OCI-M2 (cell line): ENCODE data around the gene CALML3.

Experiments used
- DNase-seq: peaks from one replicate; lab custom pipeline; 2025; ENCODE audit not compliant: unreplicated experiment; lab: John Stamatoyannopoulos, UW

Gene CALML3

GRCh38 chr10:5506246-5506645 lies 18.5 kb upstream of the CALML3 start:
- DNase-seq = no peak

GRCh38 chr10:5506751-5507648 lies 17.8 kb upstream of the CALML3 start:
- DNase-seq = no peak

- DNase-seq = no peak
Measured at GRCh38 chr10:5507649-5508131, 17.1 kb upstream of the CALML3 start.

- no peak for DNase-seq
Measured at GRCh38 chr10:5508161-5508604, 16.6 kb upstream of the CALML3 start.

- no peak for DNase-seq
Measured at GRCh38 chr10:5508786-5509185, 16.0 kb upstream of the CALML3 start.

- no peak for DNase-seq
Measured at GRCh38 chr10:5509236-5509635, 15.5 kb upstream of the CALML3 start.

- DNase-seq = no peak
Measured at GRCh38 chr10:5509691-5510090, 15.1 kb upstream of the CALML3 start.

GRCh38 chr10:5510281-5511072 lies 14.3 kb upstream of the CALML3 start:
- DNase-seq = no peak

- DNase-seq = no peak
Measured at GRCh38 chr10:5511231-5511884, 13.4 kb upstream of the CALML3 start.

- no peak for DNase-seq
Measured at GRCh38 chr10:5511885-5512280, 12.9 kb upstream of the CALML3 start.

GRCh38 chr10:5512331-5512730 lies 12.4 kb upstream of the CALML3 start:
- DNase-seq = no peak

GRCh38 chr10:5512881-5513612 lies 11.7 kb upstream of the CALML3 start:
- DNase-seq = no peak

GRCh38 chr10:5514226-5514850 lies 10.4 kb upstream of the CALML3 start:
- DNase-seq = no peak

- DNase-seq = no peak
Measured at GRCh38 chr10:5515948-5516761, 8.6 kb upstream of the CALML3 start.

GRCh38 chr10:5517546-5517945 lies 7.2 kb upstream of the CALML3 start:
- DNase-seq = no peak

- DNase-seq = no peak
Measured at GRCh38 chr10:5518143-5518542, 6.6 kb upstream of the CALML3 start.

- no peak for DNase-seq
Measured at GRCh38 chr10:5519054-5519453, 5.7 kb upstream of the CALML3 start.

- DNase-seq = no peak
Measured at GRCh38 chr10:5522913-5523560, 1.7 kb upstream of the CALML3 start.
